Stimulated activated CD4-positive, alpha-beta T cell treated with anti-CD3 and anti-CD28 coated beads, TNF-alpha, amount 100 ng/mL, for 48 hours (primary cell): ENCODE results near the gene PPCDC.
"Not testable (repeated sequence)": the region's sequence is repeated elsewhere in the genome, so short reads cannot be mapped to it uniquely, and the experiment has no call there.

ENCODE experiments used
- DNase-seq, 3 donors: peaks; one replicate each; pipeline ENCODE4 v3.0.0-alpha.2; 2020; ENCODE audit warnings: low read depth in 3 of 3

PPCDC gene

DNA sequence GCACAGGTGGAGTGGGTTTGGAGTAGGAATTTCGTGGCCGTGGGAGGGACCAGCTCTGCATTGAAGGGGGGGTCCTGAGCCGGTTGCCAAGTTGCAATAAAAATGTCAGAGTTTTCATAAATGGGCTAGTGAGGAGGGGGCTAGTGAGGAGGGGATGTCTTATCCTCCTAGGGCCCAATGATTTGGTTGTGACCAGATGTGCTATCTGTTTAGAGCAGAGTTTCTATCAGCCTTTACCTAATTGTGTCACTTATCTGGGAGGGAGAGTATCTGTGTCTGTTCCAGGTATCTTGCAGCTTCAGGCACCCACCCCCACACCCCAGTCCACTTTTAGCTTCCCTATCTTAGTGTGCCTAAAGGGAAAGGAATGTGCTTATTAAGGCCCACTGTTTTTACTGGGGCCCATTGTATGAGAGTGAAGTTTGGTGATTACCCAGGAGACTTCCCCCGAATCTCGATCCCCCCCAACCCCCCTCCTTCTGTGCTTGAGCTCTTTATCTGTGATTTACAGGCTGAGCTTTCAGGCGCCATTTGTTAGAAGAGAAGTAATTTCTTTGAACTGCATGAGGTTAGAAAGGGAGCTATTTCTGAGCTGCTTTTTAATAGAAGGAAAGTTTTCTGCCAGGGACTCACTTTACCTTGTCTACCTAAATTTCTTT, 42.6 kb downstream of the PPCDC start:
- DNase-seq: no peak

DNA sequence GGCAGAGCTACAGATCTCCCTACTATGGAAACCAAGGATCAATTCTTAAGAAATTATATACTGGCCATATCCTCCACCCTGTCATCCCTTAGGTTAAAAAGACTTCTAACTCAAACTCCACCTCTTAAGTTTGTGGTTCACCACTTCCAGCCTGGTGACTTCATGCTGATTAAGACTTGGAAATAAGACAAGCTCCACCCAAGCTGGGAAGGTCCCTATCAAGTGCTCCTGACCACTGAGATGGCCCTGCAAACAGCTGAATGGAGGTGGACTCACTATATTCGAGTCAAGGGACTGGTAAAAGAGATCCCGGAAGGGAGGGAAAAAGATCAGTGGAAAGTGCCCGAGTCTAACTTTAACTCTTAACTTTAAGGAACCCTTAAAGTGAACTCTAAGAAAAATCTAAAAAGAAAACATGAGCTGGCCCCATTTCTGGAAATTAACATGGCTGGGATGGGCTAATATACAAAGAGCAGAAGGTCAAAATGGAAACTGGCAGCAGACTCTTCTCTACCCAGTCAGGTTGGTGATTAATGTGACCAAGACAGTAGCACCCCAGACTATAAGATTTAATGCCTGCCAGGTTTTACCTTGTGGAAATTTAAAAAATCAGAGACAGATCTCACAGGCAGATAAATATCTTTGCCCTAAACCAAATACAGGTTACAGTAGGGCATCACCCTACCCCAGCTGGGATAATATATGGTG, 43.9 kb downstream of the PPCDC start:
- DNase-seq: no peak

DNA sequence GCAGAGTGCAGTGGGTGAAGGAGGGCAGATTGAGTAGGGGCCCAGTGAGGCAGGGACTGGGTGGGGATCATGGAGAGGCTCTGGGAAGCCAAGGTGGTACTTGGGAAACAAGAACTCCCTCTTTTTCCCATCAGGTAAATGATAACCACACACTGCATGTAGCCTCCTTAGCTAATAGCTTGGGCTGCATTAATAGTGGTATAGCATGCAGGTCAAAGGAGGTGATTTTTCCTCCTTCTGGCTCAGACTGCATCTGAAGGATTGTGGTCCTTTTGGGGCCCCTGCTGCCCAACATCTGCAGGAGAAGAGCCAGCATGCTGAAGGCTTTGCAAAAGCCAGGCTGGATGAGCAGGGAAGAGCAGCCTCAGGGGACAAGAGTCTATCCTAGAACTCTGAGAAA, 45.4 kb downstream of the PPCDC start:
- no peak for DNase-seq

DNA sequence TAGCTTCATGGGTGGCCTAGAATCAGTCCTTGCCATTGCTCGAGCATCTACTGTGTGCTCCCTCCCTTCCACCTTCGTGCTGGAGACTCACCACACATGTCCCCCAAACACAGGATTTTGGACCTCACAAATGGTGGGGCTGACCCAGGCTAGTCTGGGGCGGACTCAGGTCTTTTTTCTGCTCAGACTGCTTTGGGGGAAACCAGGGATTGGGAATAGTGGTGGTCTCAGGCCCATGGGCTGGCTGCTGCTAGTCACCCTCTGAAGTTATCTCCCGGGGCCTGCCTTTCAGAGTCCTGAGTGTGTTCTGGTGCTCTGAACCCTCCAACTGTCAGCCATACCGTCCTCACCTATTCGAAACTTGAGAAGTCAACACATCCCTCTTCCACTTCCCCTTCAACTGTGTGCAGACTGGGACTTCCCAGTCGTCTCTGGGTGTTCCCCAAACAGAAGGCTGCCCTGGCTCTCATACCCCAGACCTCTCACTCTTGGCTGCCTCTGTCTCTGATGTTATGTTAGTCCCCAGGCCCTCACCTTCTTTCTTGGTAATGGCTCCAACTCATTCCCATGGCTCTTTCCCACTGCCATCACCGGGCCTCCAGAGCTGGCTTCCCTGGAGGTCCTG, 46.0 kb downstream of the PPCDC start:
- no peak for DNase-seq

DNA sequence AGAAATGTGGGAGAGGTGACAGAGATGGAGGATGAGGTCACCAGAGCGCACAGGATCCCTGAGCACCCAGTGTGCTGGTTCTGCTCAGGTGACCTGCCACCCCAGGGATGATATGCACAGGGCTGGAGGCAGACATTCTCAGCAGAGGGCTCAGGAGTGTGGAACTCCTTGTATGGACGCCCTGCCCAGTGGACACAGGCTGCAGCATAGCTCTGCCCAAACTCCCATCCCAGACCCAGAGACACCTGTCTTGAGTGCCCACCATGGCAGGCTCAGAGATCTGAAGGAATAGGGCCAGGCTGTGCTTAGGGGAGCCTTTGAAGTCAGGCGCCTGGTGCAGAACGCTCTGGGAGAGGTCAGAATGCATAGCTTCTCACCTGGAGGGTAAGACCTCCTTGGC, 47.3 kb downstream of the PPCDC start:
- no peak for DNase-seq

DNA sequence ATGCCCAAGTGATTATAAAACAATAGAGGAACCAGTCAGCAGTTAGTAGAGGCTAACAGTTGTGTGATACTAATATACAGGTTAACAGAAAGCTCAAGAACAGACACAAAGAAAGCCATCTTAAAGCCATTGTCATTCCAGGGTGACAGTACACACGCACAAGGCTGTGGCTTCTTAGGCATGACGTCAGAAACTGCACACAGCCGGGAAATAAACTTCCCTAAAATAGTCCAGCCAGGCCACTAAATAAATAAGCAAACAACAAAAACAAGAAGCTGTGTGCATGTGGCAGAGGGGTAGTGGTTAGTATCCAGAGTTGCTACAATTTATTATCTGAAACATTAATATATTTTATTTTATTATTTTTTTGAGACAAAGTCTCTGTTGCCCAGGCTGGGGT, 49.8 kb downstream of the PPCDC start:
- DNase-seq: no peak

DNA sequence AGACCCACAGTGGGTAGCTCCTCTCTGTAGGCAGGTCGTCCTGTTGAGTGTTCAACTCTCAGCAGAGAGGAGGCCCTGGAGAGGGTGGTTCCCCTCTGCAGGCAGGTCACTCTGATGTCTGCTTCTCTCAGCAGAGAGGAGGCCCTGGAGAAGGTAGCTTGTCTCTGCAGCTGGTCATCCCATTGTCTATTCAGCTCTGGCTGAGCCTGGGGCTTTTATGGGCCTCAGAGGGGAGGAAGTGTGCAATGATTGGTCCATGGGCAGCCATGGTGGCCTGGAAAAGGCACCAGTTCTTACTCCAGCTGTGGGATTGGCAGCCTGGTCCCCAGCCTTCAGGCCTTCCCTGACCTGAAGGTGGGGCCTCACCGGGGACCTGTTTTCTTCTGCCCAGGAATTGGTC, 52.9 kb downstream of the PPCDC start:
- no peak for DNase-seq

DNA sequence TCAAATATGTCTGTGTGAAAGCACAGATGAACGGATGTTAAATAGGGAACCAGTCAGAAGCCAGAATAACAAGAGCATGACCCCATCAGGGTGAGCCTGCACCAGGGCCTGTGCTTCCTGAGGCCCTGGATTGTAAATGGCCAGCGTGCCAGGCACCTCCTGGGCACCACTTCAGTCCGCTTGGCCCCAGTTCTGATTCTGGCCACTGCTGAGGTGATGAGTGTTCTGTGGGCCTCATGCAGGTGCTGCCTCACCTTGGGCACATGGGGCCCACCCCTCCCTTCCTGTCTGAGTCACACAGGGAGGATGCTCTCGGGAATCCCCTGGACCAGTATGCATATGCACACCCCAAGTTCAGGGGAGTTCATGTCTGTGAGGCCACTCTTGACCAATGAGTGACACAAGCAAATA, 54.2 kb downstream of the PPCDC start:
- not testable (repeated sequence) for DNase-seq

DNA sequence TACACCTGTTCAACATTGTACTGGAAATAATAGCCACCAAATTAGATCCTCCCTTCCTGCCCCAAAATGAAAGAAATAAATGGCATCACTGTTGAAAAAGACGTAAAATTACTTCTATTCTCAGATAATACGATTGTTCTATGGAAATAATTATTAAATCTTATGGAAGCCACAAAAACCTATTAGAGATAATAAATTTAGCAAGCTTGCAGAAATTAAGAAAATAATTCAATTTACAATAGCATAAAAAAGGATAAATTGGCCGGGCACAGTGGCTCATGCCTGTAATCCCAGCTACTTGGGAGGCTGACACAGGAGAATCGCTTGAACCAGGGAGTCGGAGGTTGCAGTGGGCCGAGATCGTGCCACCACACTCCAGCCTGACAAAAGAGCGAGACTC, 57.8 kb downstream of the PPCDC start:
- DNase-seq: no peak

DNA sequence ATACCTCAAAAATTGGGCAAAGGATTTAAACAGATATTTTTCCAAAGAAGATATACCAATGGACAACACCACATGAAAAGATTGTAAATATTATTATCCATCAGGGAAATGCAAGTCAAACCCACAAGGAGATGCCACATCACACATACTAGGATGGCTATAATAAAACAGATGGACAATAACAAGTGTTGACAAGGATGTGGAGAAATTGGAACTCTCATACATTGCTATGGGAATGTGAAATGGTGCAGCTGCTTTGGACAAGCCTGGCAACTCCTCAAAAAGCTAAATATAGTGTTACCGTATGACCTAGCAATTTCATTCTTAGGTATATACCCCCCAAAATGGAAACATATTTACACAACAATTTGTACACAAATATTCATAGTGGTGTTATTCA, 59.3 kb downstream of the PPCDC start:
- no peak for DNase-seq

DNA sequence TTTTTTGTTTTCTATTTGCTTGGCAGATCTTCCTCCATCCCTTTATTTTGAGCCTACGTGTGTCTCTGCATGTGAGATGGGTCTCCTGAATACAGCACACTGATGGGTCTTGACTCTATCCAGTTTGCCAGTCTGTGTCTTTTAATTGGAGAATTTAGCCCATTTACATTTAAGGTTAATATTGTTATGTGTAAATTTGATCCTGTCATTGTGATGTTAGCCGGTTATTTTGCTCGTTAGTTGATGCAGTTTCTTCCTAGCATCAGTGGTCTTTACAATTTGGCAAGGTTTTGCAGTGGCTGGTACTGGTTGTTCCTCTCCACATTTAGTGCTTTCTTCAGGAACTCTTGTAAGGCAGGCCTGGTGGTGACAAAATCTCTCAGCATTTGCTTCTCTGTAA, 62.3 kb downstream of the PPCDC start:
- DNase-seq: not testable (repeated sequence)

DNA sequence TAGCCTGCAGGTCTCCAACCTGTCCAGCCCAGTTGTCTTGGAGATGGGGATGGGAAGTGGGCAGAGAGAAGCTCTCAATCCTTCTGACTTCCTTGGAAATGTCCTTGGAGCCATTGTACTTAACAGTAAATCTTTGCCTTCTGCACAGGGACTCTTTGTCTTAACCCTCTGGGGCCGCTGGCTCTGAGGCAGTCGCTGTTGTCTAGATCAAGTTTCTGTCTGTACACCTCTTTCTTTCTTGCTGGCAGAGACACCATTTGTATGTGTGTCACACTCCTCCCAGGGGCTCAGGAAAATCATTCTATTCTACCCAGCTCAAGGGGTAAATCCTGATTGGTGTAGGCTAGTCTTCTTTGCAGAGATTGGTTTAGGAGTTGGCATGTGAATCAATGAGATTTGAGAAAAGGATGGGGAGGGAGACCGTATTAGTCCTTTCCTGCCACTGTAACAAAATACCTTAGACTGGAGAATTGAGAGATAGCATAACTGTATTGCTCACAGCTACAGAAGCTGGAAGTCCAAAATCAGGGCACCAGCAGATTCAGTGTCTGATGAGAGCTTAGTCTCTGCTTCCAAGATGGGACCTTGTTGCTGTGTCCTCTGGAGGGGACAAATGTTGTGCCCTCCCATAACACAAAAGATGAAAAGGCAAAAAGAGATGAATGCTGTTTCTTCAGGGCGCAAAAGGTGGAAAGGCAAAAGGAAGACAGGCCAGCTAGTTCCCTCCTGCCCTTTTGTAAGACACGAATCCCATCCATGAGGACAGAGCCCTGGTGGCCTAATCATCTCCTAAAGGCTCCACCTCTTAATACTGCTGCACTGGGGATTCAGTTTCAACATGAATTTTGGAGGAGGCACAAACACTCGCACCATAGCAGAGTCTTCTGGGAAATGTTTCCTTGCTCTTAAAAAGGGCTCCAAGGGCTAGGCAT, 66.3 kb downstream of the PPCDC start:
- DNase-seq: no peak

DNA sequence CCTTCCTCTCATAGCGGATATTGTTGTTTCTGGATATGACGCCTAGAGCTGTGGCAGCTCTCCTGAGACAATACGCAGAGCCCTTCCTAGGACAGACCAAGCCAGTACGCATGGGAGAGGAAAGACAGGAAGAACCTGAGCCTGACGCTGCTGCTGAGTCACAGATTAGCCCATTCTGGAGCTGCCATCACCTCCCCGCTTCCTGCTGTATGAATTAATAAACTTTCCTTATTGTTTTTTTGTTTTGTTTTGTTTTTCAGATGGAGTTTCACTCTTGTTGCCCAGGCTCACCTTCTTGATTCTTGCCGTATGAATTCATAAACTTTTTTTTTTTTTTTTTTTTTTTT, 67.0 kb downstream of the PPCDC start:
- DNase-seq: no peak

DNA sequence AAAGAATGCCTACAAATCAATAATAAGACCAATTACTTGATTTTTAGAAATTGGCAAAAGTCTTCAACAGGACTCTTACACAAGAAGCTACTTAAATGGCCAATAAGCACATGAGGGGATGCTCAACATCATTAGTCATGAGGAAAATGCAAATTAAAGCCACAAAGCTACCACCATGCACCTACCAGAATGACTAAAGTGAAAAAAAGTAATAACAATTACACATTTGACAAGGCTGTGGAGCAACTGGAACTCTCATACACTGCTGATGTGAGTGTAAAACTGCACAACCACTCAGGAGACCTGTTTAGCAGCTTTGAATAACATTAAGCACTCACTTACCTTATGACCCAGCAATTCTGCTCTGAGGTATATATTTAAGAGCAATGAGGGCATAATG, 68.4 kb downstream of the PPCDC start:
- no peak for DNase-seq

DNA sequence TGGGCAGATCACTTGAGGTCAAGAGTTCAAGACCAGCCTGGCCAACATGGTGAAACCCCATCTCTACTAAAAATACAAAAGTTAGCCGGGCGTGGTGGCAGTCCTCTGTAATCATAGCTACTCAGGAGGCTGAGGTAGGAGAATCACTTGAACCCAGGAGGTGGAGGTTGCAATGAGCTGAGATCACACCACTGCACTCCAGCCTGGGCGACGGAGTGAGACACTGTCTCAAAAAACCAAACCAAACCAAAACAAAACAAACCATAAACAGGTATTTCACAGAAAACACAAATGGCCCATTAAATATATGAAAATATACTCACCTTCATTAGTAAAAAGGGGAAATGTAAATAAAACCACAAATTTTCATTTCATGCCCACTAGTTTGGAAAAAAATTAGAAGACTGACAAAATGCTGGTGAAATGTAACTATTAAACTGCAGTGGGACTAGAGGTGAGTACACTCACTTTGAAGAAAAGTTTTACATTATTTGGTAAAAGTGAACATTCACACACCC, 71.6 kb downstream of the PPCDC start:
- DNase-seq: not testable (repeated sequence)

DNA sequence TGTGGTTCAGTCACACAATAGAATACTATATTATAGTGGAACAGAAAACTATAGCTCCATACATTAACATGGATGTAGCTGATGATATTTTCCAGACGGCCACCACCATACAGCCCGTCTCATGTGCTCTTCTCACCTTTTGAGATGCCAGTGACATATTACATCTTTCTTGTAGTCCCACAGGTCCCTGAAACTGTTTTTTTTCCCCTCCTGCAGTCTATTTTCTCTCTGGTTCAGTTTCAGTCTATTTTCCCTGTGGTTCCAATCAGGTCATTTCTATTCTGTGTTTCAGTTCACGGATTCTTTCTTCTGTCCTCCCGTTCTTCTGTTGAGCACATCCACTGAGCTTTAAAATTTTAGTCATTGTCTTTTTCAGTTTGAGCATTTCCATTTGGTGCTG, 72.2 kb downstream of the PPCDC start:
- no peak for DNase-seq

DNA sequence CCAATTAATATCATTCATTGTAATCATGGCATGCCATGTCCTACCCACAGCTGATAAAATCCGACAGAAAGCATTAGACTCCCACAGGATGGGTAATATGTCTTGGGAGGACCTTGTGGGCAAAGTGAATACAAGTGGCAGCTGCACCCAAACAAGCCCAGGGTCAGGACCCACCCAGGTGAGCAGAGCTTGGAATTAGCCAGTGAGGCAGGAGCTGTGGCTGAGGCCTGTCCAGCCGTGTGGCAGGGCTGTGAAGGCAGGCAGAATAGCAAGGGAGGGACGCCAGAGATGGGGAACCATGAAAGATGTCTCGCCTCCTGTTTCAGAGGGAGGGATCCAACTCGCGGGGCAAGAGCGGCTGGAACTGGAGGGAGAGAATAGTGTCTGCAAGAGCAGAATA, 74.5 kb downstream of the PPCDC start:
- DNase-seq: no peak

DNA sequence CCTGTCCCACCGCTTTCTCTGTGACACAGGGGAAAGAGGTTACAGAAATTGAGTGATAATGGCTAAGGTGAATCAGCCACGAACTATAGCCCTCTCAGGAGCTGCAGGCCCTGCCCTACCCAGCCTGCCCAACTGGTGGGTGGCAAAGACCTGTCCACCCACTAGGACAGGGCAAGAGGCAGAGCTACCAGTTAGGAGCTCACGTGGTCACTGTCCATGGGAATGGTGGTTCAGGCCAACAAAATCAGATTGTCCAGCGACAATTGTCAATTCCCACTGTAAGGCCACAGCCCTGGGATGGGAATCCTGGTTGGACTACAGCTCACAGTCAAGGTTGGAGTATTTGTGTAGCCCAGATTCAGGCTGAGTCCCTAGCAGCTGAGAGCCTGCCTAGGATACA, 75.0 kb downstream of the PPCDC start:
- no peak for DNase-seq
